Liver (tissue), 9 donors: ENCODE data around the gene KIAA1586. TPM values are rescaled to one million over a fixed set of nuclear protein-coding genes. Genes with fewer than 3 reads are reported as not detected.

Source experiments
- DNase-seq: peaks from one replicate; pipeline ENCODE4 v3.0.0-alpha.2; 2017; ENCODE audit warnings: low spot score
- H3K27ac ChIP-seq, 2 donors: one replicate each; pipeline ENCODE4 v1.7.0; 2013; ENCODE audit warnings: inconsistent platforms in 2 of 2, low read length in 2 of 2, control low read depth in 1 of 2, low read depth in 1 of 2, mild to moderate bottlenecking in 1 of 2
- H3K27me3 ChIP-seq, 4 donors: one replicate each; pipeline versions ENCODE4 v1.6.1 to v1.7.0; 2013; ENCODE audit warnings: low read length in 3 of 4, inconsistent platforms in 1 of 4, mild to moderate bottlenecking in 1 of 4, moderate library complexity in 1 of 4; ENCODE audit not compliant: control insufficient read depth in 4 of 4, insufficient read depth in 4 of 4
- H3K36me3 ChIP-seq, 4 donors: one replicate each; pipeline versions ENCODE4 v1.6.1 to v1.7.0; 2013; ENCODE audit warnings: low read length in 3 of 4, mild to moderate bottlenecking in 3 of 4, low read depth in 1 of 4, moderate library complexity in 1 of 4; ENCODE audit not compliant: control insufficient read depth in 4 of 4, insufficient read depth in 3 of 4
- H3K4me1 ChIP-seq, 4 donors: one replicate each; pipeline versions ENCODE4 v1.6.1 to v1.7.0; 2013; ENCODE audit warnings: low read length in 3 of 4, mild to moderate bottlenecking in 3 of 4, moderate library complexity in 1 of 4; ENCODE audit not compliant: control insufficient read depth in 4 of 4, insufficient read depth in 4 of 4
- H3K4me3 ChIP-seq, 3 donors: one replicate each; pipeline versions ENCODE4 v1.6.1 to v1.7.0; 2013; ENCODE audit warnings: low read length in 3 of 3, control low read depth in 1 of 3, low read depth in 1 of 3, mild to moderate bottlenecking in 1 of 3
- H3K9ac ChIP-seq, 2 donors: one replicate each; pipeline ENCODE4 v1.7.0; 2013; ENCODE audit warnings: low read length in 2 of 2, mild to moderate bottlenecking in 2 of 2, moderate library complexity in 2 of 2, control low read depth in 1 of 2, low read depth in 1 of 2
- H3K9me3 ChIP-seq, 4 donors: one replicate each; pipeline versions ENCODE4 v1.6.1 to v1.7.0; 2013; ENCODE audit warnings: low read length in 3 of 4; ENCODE audit not compliant: control insufficient read depth in 4 of 4
- ATF3 ChIP-seq: IDR thresholded peaks from 2 replicates; pipeline ENCODE4 v1.6.1; 2016; ENCODE audit warnings: antibody characterized with exemption
- CTCF ChIP-seq: fragments of 150-350 bp; IDR thresholded peaks from 2 replicates; pipeline ENCODE4 v1.5.1; 2017; ENCODE audit warnings: improper control_type of control experiment, low read depth, low read length; ENCODE audit not compliant: missing input control
- EGR1 ChIP-seq, 2 donors: IDR thresholded peaks; 2 replicates each; pipeline ENCODE4 v1.6.1; 2016 to 2018; ENCODE audit warnings: antibody characterized with exemption in 2 of 2, low read depth in 2 of 2
- FOXA1 ChIP-seq: IDR thresholded peaks from 2 replicates; pipeline ENCODE4 v1.6.1; 2016; ENCODE audit warnings: antibody characterized with exemption
- FOXA2 ChIP-seq: IDR thresholded peaks from 2 replicates; pipeline ENCODE4 v1.6.1; 2016; ENCODE audit warnings: antibody characterized with exemption
- HNF4A ChIP-seq, 2 donors: conservative IDR thresholded peaks; 2 replicates each; pipeline ENCODE4 v1.6.1; 2016; ENCODE audit warnings: antibody characterized with exemption in 2 of 2, mild to moderate bottlenecking in 2 of 2
- HNF4G ChIP-seq: IDR thresholded peaks from 2 replicates; pipeline ENCODE4 v1.6.1; 2016; ENCODE audit warnings: antibody characterized with exemption
- JUND ChIP-seq, 2 donors: IDR thresholded peaks; 2 replicates each; pipeline ENCODE4 v1.6.1; 2016; ENCODE audit warnings: antibody characterized with exemption in 2 of 2
- MAX ChIP-seq: IDR thresholded peaks from 2 replicates; pipeline ENCODE4 v1.6.1; 2016; ENCODE audit warnings: antibody characterized with exemption
- RAD21 ChIP-seq, 2 donors: IDR thresholded peaks; 2 replicates each; pipeline ENCODE4 v1.6.1; 2016; ENCODE audit warnings: antibody characterized with exemption in 2 of 2, mild to moderate bottlenecking in 2 of 2
- REST ChIP-seq: IDR thresholded peaks from 2 replicates; pipeline ENCODE4 v1.6.1; 2016; ENCODE audit warnings: antibody characterized with exemption, mild to moderate bottlenecking
- RXRA ChIP-seq, 2 donors: IDR thresholded peaks; 2 replicates each; pipeline ENCODE4 v1.6.1; 2017 to 2018; ENCODE audit warnings: antibody characterized with exemption in 2 of 2, mild to moderate bottlenecking in 1 of 2
- SP1 ChIP-seq: IDR thresholded peaks from 2 replicates; pipeline ENCODE4 v1.6.1; 2018; ENCODE audit warnings: antibody characterized with exemption, mild to moderate bottlenecking
- ZBTB33 ChIP-seq: IDR thresholded peaks from 2 replicates; pipeline ENCODE4 v1.6.1; 2016; ENCODE audit warnings: antibody characterized with exemption
- WGBS: extraction: QIAGEN DNeasy Blood & Tissue Kit; methylation state at CpG from one replicate; pipeline ENCODE4 v1.1.7; 2013; 5-methylcytosine and 5-hydroxymethylcytosine counted together
- polyA plus RNA-seq, 2 donors: library from polyadenylated mRNA; stranded (reverse) in 1 of 2; unstranded in 1 of 2; fragments of 200-250 nt in 1 of 2; fragments of >200 nt in 1 of 2; fragmentation: Nextera tagmentation in 1 of 2; extraction: Ambion mirVana in 1 of 2; gene quantifications; one replicate each; pipeline versions ENCODE4 v1.2.1 to v1.2.3, GENCODE V29; 2013 to 2015
- total RNA-seq, 2 donors: library from RNA; depleted of rRNA; stranded (reverse); fragments of >200 nt; gene quantifications; one replicate each; pipeline ENCODE4 v1.2.3, GENCODE V29; 2014
- donor health status: healthy.
- donor health status: healthy.
- donor health status: healthy.
- donor health status: healthy.
- donor health status: healthy.

The KIAA1586 gene
- total and polyA plus RNA-seq, 4 donors = 2.1 to 25.0 (median 5.5) TPM

- TF ChIP-seq REST = no peak
Observed at GRCh38 chr6:57069228-57069627, 22.7 kb downstream of the KIAA1586 start (continued).

GRCh38 chr6:57069920-57070331 is 23.4 kb downstream of the KIAA1586 start:
- Histone ChIP-seq H3K4me3 (no peak overlapping the region), H3K4me1 (no peaks in the 10 kb centered on the region), H3K36me3 (peaks cover 0 to 12% (median 0%) of the 10 kb centered on the region in 4 donors), H3K9me3 (no peaks in the 10 kb centered on the region), H3K9ac (no peak overlapping the region), H3K27ac (no peak overlapping the region), H3K27me3 (no peaks in the 10 kb centered on the region)
- DNase-seq = peak; percentile 38
- WGBS = 83% methylated on average over 9 of the region's 9 CpGs
- TF ChIP-seq FOXA1 = no peak
- no peak for TF ChIP-seq RAD21 (IDR thresholded peaks at IDR 0.05)
- no peak for TF ChIP-seq REST
- no peak for TF ChIP-seq ATF3
- TF ChIP-seq HNF4A (conservative IDR thresholded peaks at IDR 0.05) = no peak
- TF ChIP-seq EGR1 (IDR thresholded peaks at IDR 0.05; ENCODE audit: low read depth in 2 of 2) = no peak
- no peak for TF ChIP-seq FOXA2

- H3K27me3 ChIP-seq = no peaks in the 10 kb centered on the region
- H3K4me1 ChIP-seq = no peaks in the 10 kb centered on the region
- H3K27ac ChIP-seq = no peak overlapping the region
- H3K36me3 ChIP-seq = peaks cover 0 to 6% (median 0%) of the 10 kb centered on the region in 4 donors
- H3K4me3 ChIP-seq = no peak overlapping the region
- no peak for DNase-seq
- WGBS = 91% methylated on average over 3 of the region's 3 CpGs
- no peaks in the 10 kb centered on the region for H3K9me3 ChIP-seq
- no peak overlapping the region for H3K9ac ChIP-seq
- no peak for TF ChIP-seq FOXA2
- TF ChIP-seq ATF3 = no peak
- no peak for TF ChIP-seq MAX
- no peak for TF ChIP-seq REST
- no peak for TF ChIP-seq HNF4G
- TF ChIP-seq CTCF = no peak
- TF ChIP-seq ZBTB33 = no peak
- no peak for TF ChIP-seq HNF4A (conservative IDR thresholded peaks at IDR 0.05)
- no peak for TF ChIP-seq RAD21 (IDR thresholded peaks at IDR 0.05)
- TF ChIP-seq RXRA (IDR thresholded peaks at IDR 0.05) = no peak
- no peak for TF ChIP-seq JUND (IDR thresholded peaks at IDR 0.05)
- no peak for TF ChIP-seq SP1
Observed at GRCh38 chr6:57072108-57072507, 25.6 kb downstream of the KIAA1586 start.
